Endothelial cell of umbilical vein (primary cell): ENCODE data around the gene SPACA7. TPM values are rescaled to one million over a fixed set of nuclear protein-coding genes. Genes with fewer than 3 reads are reported as not detected.
"Not testable (repeated sequence)": the region's sequence is repeated elsewhere in the genome, so short reads cannot be mapped to it uniquely, and the experiment has no call there.

ENCODE experiments used
- BruUV-seq: library from RNA; stranded (reverse); fragments of 400-500 nt; replicated peaks from 2 replicates; lab custom pipeline; 2021; lab: Mats Ljungman, UMichigan
- CTCF ChIA-PET: fragments of 300-600, 350-600 bp; sonication (Branson Sonifier 250); formaldehyde crosslinking; loops from one replicate; lab custom pipeline; 2021; ENCODE audit warnings: antibody characterized with exemption, inconsistent platforms; lab: Charles Lee
- POLR2A ChIA-PET: fragments of 300-600, 350-600 bp; sonication (Branson Sonifier 250); formaldehyde crosslinking; loops from one replicate; lab custom pipeline; 2021; ENCODE audit warnings: antibody characterized with exemption, inconsistent platforms; lab: Charles Lee
- DNase-seq: peaks from one replicate; pipeline ENCODE4 v3.0.0-alpha.2; 2011; ENCODE audit warnings: low read depth, low spot score
- FAIRE-seq: peaks from 2 replicates; lab custom pipeline; 2011; peaks lifted over from hg19 to GRCh38; lab: Jason Lieb, UNC
- H2AFZ ChIP-seq: 2 replicates; pipeline ENCODE4 v1.6.0; 2012; ENCODE audit warnings: low read depth, low read length, control low read depth, inconsistent platforms
- H3K27ac ChIP-seq: 2 replicates; pipeline ENCODE4 v1.5.1; 2011; ENCODE audit warnings: low read depth, mild to moderate bottlenecking, control low read depth, low read length, moderate library complexity; ENCODE audit not compliant: insufficient read depth
- H3K27me3 ChIP-seq, 2 experiments: 2 replicates each; pipeline versions ENCODE4 v1.6.0 to v1.6.1; 2011; ENCODE audit warnings: low read length in 2 of 2, mixed read lengths in 1 of 2; ENCODE audit not compliant: control insufficient read depth in 2 of 2, insufficient read depth in 2 of 2
- H3K36me3 ChIP-seq, 2 experiments: 2 replicates in 1 of 2; 3 replicates in 1 of 2; pipeline ENCODE4 v1.5.1; 2011; ENCODE audit warnings: low read length in 2 of 2, mild to moderate bottlenecking in 1 of 2, moderate library complexity in 1 of 2; ENCODE audit not compliant: control insufficient read depth in 2 of 2, insufficient read depth in 2 of 2; ENCODE audit errors: extremely low read depth in 1 of 2
- H3K4me1 ChIP-seq: 3 replicates; pipeline ENCODE4 v1.5.1; 2011; ENCODE audit warnings: mild to moderate bottlenecking, low read length; ENCODE audit not compliant: control insufficient read depth, insufficient read depth; ENCODE audit errors: extremely low read depth
- H3K4me2 ChIP-seq: 2 replicates; pipeline ENCODE4 v1.6.1; 2011; ENCODE audit warnings: low read length, control low read depth, mixed read lengths; ENCODE audit not compliant: insufficient read depth
- H3K4me3 ChIP-seq, 3 experiments: fragments of 200-600 bp in 1 of 3; sonication (generic), shearing (Covaris generic) in 1 of 3; replicated peaks in 1 of 3; 2 replicates each; pipeline ENCODE4 v1.5.1; 2011 to 2016; ENCODE audit warnings: control low read depth in 3 of 3, low read length in 3 of 3, mild to moderate bottlenecking in 2 of 3, inconsistent platforms in 1 of 3, low read depth in 1 of 3, moderate library complexity in 1 of 3; ENCODE audit not compliant: insufficient read depth in 1 of 3
- H3K79me2 ChIP-seq: 2 replicates; pipeline ENCODE4 v1.6.0; 2012; ENCODE audit warnings: low read length, inconsistent platforms; ENCODE audit not compliant: control insufficient read depth, insufficient read depth
- H3K9ac ChIP-seq: replicated peaks from 2 replicates; pipeline ENCODE3; 2011; ENCODE audit warnings: low read length, control low read depth; ENCODE audit not compliant: insufficient read depth; ENCODE audit errors: extremely low read depth
- H3K9me1 ChIP-seq: replicated peaks from 3 replicates; pipeline ENCODE4 v1.6.0; 2011; ENCODE audit warnings: mild to moderate bottlenecking, low read length; ENCODE audit not compliant: control insufficient read depth, insufficient read depth; ENCODE audit errors: extremely low read depth
- H3K9me3 ChIP-seq: replicated peaks from 2 replicates; pipeline ENCODE4 v1.5.1; 2012; ENCODE audit warnings: low read length, inconsistent platforms; ENCODE audit not compliant: control insufficient read depth, insufficient read depth
- H4K20me1 ChIP-seq: replicated peaks from 2 replicates; pipeline ENCODE3; 2011; ENCODE audit warnings: mild to moderate bottlenecking, low read length; ENCODE audit not compliant: control insufficient read depth, insufficient read depth; ENCODE audit errors: extremely low read depth
- EZH2 ChIP-seq: IDR thresholded peaks from 2 replicates; pipeline ENCODE4 v1.6.1; 2012; ENCODE audit warnings: borderline replicate concordance, low read depth, mild to moderate bottlenecking, moderate library complexity, low read length, inconsistent platforms; ENCODE audit not compliant: severe bottlenecking
- FOS ChIP-seq: IDR thresholded peaks from 2 replicates; pipeline ENCODE4 v1.6.1; 2011; ENCODE audit warnings: mild to moderate bottlenecking, low read length, moderate library complexity, borderline replicate concordance; ENCODE audit not compliant: insufficient read depth
- GATA2 ChIP-seq: IDR thresholded peaks from 2 replicates; pipeline ENCODE4 v1.7.0; 2011; ENCODE audit warnings: low read depth, mild to moderate bottlenecking, moderate library complexity, mixed read lengths, low read length; ENCODE audit not compliant: insufficient read length, insufficient read depth
- JUN ChIP-seq: IDR thresholded peaks from 2 replicates; pipeline ENCODE4 v1.6.1; 2011; ENCODE audit warnings: borderline replicate concordance, low read depth; ENCODE audit not compliant: insufficient read length, insufficient read depth
- MYC ChIP-seq: IDR thresholded peaks from one replicate; pipeline ENCODE4 v1.6.1; 2011; ENCODE audit warnings: mild to moderate bottlenecking, low read depth, low read length
- POLR2A ChIP-seq: IDR thresholded peaks from 2 replicates; pipeline ENCODE4 v1.6.1; 2012; ENCODE audit warnings: low read depth, mild to moderate bottlenecking, control low read depth, low read length
- POLR2AphosphoS5 ChIP-seq: IDR thresholded peaks from 2 replicates; pipeline ENCODE4 v1.6.1; 2012; ENCODE audit warnings: low read depth, mild to moderate bottlenecking, control low read depth, low read length, moderate library complexity; ENCODE audit not compliant: insufficient read depth
- dilution Hi-C: fragments of 300-500 bp; cut with MboI; formaldehyde crosslinking; loops from one replicate; pipeline ENCODE4 v1.15.0; 2019; ENCODE audit warnings: low sequenced_read_pairs; ENCODE audit not compliant: extremely low pct_ligation_motif_present
- intact Hi-C: fragments of 100-400 bp; cut with micrococcal nuclease; formaldehyde crosslinking; loops from one replicate; pipeline ENCODE4 v1.10.0; 2022
- polyA plus RNA-seq, 4 experiments: library from polyadenylated mRNA; depleted of rRNA in 3 of 4; stranded (reverse) in 3 of 4; unstranded in 1 of 4; fragments of >200 nt; gene quantifications; 2 replicates each; pipeline versions ENCODE4 v1.2.1 to v1.2.3, GENCODE V29; 2011 to 2012; ENCODE audit warnings: missing spikeins in 1 of 4
- total RNA-seq: library from RNA; stranded (reverse); gene quantifications from 2 replicates; pipeline ENCODE4 v1.2.3, GENCODE V29; 2021
- TF ChIP-seq, protein P1 (sequence below): IDR thresholded peaks from 2 replicates; pipeline ENCODE4 v1.6.1; 2011; ENCODE audit not compliant: insufficient read depth, insufficient read length
- TF ChIP-seq, protein P2 (sequence below), 2 donors: IDR thresholded peaks; 1 replicate in 1 of 2; 2 replicates in 1 of 2; pipeline ENCODE4 v1.5.1; 2011; ENCODE audit warnings: low read length in 2 of 2, mild to moderate bottlenecking in 2 of 2, moderate library complexity in 2 of 2, control low read depth in 1 of 2, inconsistent platforms in 1 of 2, low read depth in 1 of 2; ENCODE audit not compliant: insufficient read depth in 1 of 2; ENCODE audit errors: extremely low read depth in 1 of 2

Gene SPACA7
- total and polyA plus RNA-seq, 2 donors (not counting 3 experiments of a cell fraction or from before 2014, with no cell fraction given): not detected

DNA sequence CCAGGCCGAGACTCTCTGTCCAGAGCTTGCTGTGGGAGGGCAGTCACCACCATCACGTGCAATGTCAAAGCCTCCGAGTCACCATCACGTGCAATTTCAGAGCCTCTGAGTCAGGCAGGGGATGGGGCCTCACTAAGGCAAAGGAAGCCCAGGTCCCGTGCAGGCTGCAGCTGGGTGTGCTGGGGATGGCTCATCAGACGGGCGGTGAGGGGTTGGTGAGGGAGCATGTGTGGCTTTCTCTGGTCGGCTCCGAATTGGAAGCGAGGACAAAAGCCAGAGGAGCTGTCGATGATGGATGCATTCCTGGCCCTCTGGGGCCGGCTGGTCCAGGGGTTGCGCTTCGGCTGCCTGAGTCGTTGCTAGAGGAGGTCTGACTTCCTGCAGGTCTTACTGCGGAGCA lies 18.9 kb downstream of the SPACA7 start:
- H3K9me1 ChIP-seq, dilution Hi-C loops, DNase-seq, H3K79me2 ChIP-seq, CTCF ChIA-PET, H3K27ac ChIP-seq, H3K27me3 ChIP-seq, H3K9ac ChIP-seq, H4K20me1 ChIP-seq, BruUV-seq, H3K4me2 ChIP-seq, H3K4me3 ChIP-seq, H3K36me3 ChIP-seq, intact Hi-C loops, H3K4me1 ChIP-seq, H2AFZ ChIP-seq, H3K9me3 ChIP-seq, POLR2A ChIA-PET: not testable (repeated sequence)
- FAIRE-seq: peak; percentile 92

DNA sequence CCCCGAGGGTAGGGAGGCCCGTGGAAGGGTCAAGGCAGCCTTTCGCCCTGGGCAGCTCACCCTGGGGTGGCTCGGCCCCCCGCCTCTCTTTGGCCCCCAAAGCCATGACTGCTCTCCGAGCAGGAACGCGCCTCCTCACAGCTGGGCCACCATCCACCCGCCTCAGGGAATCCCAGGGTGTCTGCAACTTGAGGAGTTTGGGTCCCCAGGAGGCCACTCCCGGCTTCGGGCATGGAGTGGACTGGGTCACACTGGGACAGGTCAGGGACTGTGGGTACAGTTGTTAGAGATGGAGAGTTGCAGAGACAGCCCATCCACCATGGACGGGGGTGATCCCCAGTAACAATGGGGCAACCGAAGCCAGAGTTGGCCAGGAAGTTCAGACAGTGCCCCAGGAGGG lies 19.8 kb downstream of the SPACA7 start:
- H3K27me3 ChIP-seq, DNase-seq, FAIRE-seq, intact Hi-C loops, dilution Hi-C loops, H3K4me3 ChIP-seq, H3K9me1 ChIP-seq, H3K9me3 ChIP-seq, H3K4me1 ChIP-seq, H3K79me2 ChIP-seq, H3K27ac ChIP-seq, BruUV-seq, H3K9ac ChIP-seq, H2AFZ ChIP-seq, H4K20me1 ChIP-seq, H3K4me2 ChIP-seq, POLR2A ChIA-PET, CTCF ChIA-PET, H3K36me3 ChIP-seq: not testable (repeated sequence)

DNA sequence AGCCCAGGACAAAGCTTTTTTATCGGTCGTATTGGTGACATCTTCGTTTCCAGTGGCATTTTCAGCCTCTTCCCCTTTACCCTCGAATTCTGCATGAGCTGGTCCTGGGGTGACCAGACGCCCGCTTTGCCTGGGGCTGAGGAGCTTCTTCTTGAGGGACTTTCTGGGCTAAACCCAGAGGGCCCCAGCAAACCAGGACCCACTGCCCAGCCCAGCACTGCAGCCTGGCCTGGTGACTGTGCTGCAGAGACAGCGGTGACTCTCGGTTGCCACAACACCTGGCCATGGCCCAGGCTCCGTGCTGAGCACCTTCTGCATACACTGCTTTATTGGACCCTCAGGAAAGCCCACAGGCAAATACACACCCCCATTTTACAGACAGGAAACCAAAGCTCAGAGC lies 21.0 kb downstream of the SPACA7 start:
- no peak overlapping the region for H3K27ac ChIP-seq
- no peak overlapping the region for H3K4me3 ChIP-seq
- TF ChIP-seq FOS: no peak
- TF ChIP-seq, protein P1, sequence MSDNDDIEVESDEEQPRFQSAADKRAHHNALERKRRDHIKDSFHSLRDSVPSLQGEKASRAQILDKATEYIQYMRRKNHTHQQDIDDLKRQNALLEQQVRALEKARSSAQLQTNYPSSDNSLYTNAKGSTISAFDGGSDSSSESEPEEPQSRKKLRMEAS: no peak
- TF ChIP-seq POLR2AphosphoS5: no peak
- TF ChIP-seq POLR2A: no peak
- no peak for TF ChIP-seq GATA2
- no peak for TF ChIP-seq EZH2
- TF ChIP-seq MYC: no peak
- TF ChIP-seq, protein P2, sequence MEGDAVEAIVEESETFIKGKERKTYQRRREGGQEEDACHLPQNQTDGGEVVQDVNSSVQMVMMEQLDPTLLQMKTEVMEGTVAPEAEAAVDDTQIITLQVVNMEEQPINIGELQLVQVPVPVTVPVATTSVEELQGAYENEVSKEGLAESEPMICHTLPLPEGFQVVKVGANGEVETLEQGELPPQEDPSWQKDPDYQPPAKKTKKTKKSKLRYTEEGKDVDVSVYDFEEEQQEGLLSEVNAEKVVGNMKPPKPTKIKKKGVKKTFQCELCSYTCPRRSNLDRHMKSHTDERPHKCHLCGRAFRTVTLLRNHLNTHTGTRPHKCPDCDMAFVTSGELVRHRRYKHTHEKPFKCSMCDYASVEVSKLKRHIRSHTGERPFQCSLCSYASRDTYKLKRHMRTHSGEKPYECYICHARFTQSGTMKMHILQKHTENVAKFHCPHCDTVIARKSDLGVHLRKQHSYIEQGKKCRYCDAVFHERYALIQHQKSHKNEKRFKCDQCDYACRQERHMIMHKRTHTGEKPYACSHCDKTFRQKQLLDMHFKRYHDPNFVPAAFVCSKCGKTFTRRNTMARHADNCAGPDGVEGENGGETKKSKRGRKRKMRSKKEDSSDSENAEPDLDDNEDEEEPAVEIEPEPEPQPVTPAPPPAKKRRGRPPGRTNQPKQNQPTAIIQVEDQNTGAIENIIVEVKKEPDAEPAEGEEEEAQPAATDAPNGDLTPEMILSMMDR (IDR thresholded peaks at IDR 0.05; ENCODE audit: extremely low read depth in 1 of 2, insufficient read depth in 1 of 2, low read depth in 1 of 2, low read length in 2 of 2): no peak
- no peak for TF ChIP-seq JUN
- no peaks in the 10 kb centered on the region for H4K20me1 ChIP-seq
- no peak overlapping the region for H3K4me2 ChIP-seq
- no peak overlapping the region for H3K9ac ChIP-seq
- no peak for DNase-seq
- no peak overlapping the region for H2AFZ ChIP-seq
- FAIRE-seq: no peak
- no peaks in the 10 kb centered on the region for H3K79me2 ChIP-seq
- no peaks in the 10 kb centered on the region for H3K9me3 ChIP-seq
- no peaks in the 10 kb centered on the region for H3K36me3 ChIP-seq
- H3K27me3 ChIP-seq: no peaks in the 10 kb centered on the region
- no peaks in the 10 kb centered on the region for H3K9me1 ChIP-seq
- intact Hi-C loops: no loop called here
- dilution Hi-C loops: no loop called here
- ChIA-PET POLR2A (no interaction called here), CTCF (no interaction called here)
- BruUV-seq: no TSS peak
- no peaks in the 10 kb centered on the region for H3K4me1 ChIP-seq
